ENCODE results near the gene MRAS. TPM values are rescaled to one million over a fixed set of nuclear protein-coding genes. Genes with fewer than 3 reads are reported as not detected.
"Not testable (repeated sequence)": the region's sequence is repeated elsewhere in the genome, so short reads cannot be mapped to it uniquely, and the experiment has no call there.

The MRAS gene
- polyA plus RNA-seq, 4 donors = 0.45 to 10.1 (median 3.6) TPM

DNA sequence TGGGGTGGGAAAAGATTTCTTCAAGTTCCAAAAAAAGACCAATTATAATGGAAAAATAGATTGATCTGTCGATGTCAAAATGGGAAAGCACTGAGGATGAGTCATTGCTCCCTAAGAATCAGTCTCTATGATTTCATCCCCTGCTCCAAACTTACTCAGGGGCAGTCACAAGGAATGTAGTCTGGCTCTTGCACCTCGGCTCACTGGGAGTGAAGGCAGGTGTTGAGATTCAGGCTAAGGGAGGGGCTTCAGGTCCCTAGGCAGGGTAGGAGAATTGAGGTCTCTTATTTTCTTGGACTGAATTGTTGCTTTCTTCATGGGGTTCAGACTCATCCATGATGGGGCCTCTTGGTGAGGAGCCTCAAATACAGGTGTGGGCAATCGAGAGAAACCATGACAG, 100.3 kb downstream of the MRAS start:
- peaks cover 0 to 3% (median 0%) of the 10 kb centered on the region in 3 donors for H3K36me3 ChIP-seq (ENCODE audit: control insufficient read depth in 3 of 3, insufficient read depth in 2 of 3, low read depth in 1 of 3, low read length in 3 of 3)
- 75 to 85% (median 77%) methylated on average over 3 of the region's 3 CpGs for WGBS, 3 donors
- no peak for FAIRE-seq

DNA sequence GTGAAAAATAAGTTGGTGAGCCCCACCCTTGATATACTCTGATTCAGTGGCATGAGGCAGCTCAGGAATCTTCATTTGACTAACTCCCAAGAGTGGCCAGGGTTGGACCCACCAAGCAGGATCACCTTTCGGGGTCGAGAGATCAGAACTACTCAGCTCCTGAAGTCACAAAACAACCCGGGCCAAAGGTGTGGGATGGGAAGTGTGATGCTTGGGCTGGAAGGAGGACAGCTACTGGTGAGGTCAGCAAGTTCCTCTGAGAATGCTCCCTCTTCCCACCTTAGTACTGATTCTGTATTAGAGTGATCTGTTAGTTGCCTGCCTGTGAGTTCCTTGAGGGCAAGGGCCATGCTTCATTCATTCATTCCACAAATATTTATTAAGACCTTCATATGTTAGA, 101.1 kb downstream of the MRAS start:
- no peaks in the 10 kb centered on the region for H3K9me3 ChIP-seq (ENCODE audit: control insufficient read depth in 2 of 2, insufficient read depth in 1 of 2, low read depth in 1 of 2, low read length in 1 of 2)
- peaks cover 0 to 3% (median 0%) of the 10 kb centered on the region in 3 donors for H3K36me3 ChIP-seq (ENCODE audit: control insufficient read depth in 3 of 3, insufficient read depth in 2 of 3, low read depth in 1 of 3, low read length in 3 of 3)
- no peak overlapping the region for H3K4me3 ChIP-seq (ENCODE audit: low read depth in 1 of 3, low read length in 3 of 3)
- WGBS, 3 donors = 80 to 88% (median 87%) methylated on average over 3 of the region's 3 CpGs
- DNase-seq (no peak), FAIRE-seq (no peak)
- H3K27me3 ChIP-seq (ENCODE audit: control insufficient read depth in 3 of 3, insufficient read depth in 3 of 3, low read length in 3 of 3) = no peaks in the 10 kb centered on the region
- H3K27ac ChIP-seq (ENCODE audit: low read depth in 1 of 3, low read length in 2 of 3) = no peak overlapping the region
- no peaks in the 10 kb centered on the region for H3K4me1 ChIP-seq (ENCODE audit: control insufficient read depth in 3 of 3, insufficient read depth in 2 of 3, low read depth in 1 of 3, low read length in 2 of 3)

More for the DNA sequence above, 100.3 kb downstream of the MRAS start:
- Histone ChIP-seq H3K4me1 (ENCODE audit: control insufficient read depth in 3 of 3, insufficient read depth in 2 of 3, low read depth in 1 of 3, low read length in 2 of 3) (peaks cover 0 to 2% (median 0%) of the 10 kb centered on the region in 3 donors), H3K9me3 (ENCODE audit: control insufficient read depth in 2 of 2, insufficient read depth in 1 of 2, low read depth in 1 of 2, low read length in 1 of 2) (no peaks in the 10 kb centered on the region), H3K4me3 (ENCODE audit: low read depth in 1 of 3, low read length in 3 of 3) (no peak overlapping the region), H3K27ac (ENCODE audit: low read depth in 1 of 3, low read length in 2 of 3) (no peak overlapping the region), H3K27me3 (ENCODE audit: control insufficient read depth in 3 of 3, insufficient read depth in 3 of 3, low read length in 3 of 3) (no peaks in the 10 kb centered on the region)
- DNase-seq = no peak

DNA sequence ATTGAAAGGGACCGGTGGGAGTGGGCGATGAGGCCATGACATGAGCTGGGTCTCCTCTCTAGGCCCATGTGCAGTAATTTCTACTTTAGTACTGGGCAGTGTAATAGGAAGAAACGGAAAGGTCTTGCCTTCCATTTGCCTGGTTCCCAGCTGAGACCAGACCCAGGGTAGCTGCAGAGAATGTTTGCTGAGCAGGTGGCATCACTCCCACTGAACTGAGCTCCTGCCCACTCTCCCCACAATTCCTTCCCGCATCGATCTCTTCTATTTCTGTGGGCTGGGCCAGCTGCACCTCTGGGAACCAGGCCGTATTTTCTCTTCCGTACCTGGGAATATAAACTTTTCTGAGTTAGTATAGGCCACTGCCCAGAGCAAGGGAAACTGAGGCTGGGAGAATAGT, 101.8 kb downstream of the MRAS start:
- no peak for DNase-seq
- Histone ChIP-seq H3K27ac (ENCODE audit: low read depth in 1 of 3, low read length in 2 of 3) (no peak overlapping the region), H3K4me1 (ENCODE audit: control insufficient read depth in 3 of 3, insufficient read depth in 2 of 3, low read depth in 1 of 3, low read length in 2 of 3) (no peaks in the 10 kb centered on the region)

DNA sequence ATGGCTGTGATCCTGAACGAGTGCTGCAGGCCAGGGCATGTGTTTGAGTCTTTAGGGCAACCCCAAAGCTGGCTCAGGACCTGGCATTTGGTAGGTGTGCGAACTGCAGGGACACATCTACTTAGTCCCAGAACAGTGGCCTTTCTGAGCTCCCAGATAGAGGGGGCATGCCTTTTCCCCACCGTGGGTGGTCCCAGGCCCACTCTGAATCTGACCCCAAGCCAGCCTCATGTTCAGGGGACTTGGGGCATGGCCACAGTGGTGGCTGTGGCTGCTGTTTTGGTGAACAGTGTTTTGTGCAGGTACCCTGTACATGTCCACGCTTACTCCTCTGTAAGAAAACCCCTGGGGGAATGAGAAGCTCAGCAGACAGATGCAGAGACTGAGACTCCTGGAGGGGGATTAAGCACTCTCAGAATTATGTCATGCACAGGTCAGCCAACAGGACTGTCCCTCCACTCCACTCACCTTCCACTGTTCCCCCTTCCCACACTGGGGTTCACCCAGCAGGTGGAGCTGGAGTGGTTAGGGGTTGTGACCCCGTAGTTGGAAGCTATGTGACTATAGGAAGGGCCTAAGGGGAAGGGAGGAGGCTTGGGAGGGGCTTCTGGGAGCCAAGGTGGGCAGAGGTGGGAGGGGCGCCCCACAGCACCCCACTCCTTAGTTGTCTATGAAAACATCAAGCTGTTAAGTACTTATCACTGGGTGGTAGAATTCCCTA, 102.5 kb downstream of the MRAS start:
- Histone ChIP-seq H3K27me3 (ENCODE audit: control insufficient read depth in 3 of 3, insufficient read depth in 3 of 3, low read length in 3 of 3) (no peaks in the 10 kb centered on the region), H3K4me3 (ENCODE audit: low read depth in 1 of 3, low read length in 3 of 3) (no peak overlapping the region), H3K36me3 (ENCODE audit: control insufficient read depth in 3 of 3, insufficient read depth in 2 of 3, low read depth in 1 of 3, low read length in 3 of 3) (no peaks in the 10 kb centered on the region), H3K27ac (ENCODE audit: low read depth in 1 of 3, low read length in 2 of 3) (no peak overlapping the region), H3K9me3 (ENCODE audit: control insufficient read depth in 2 of 2, insufficient read depth in 1 of 2, low read depth in 1 of 2, low read length in 1 of 2) (no peaks in the 10 kb centered on the region), H3K4me1 (ENCODE audit: control insufficient read depth in 3 of 3, insufficient read depth in 2 of 3, low read depth in 1 of 3, low read length in 2 of 3) (no peaks in the 10 kb centered on the region)
- FAIRE-seq (no peak), DNase-seq (no peak)
- 72 to 84% (median 76%) methylated on average over 6 of the region's 6 CpGs for WGBS, 3 donors

More for the DNA sequence above, 101.8 kb downstream of the MRAS start:
- Histone ChIP-seq H3K27me3 (ENCODE audit: control insufficient read depth in 3 of 3, insufficient read depth in 3 of 3, low read length in 3 of 3) (no peaks in the 10 kb centered on the region), H3K4me3 (ENCODE audit: low read depth in 1 of 3, low read length in 3 of 3) (no peak overlapping the region), H3K9me3 (ENCODE audit: control insufficient read depth in 2 of 2, insufficient read depth in 1 of 2, low read depth in 1 of 2, low read length in 1 of 2) (no peaks in the 10 kb centered on the region), H3K36me3 (ENCODE audit: control insufficient read depth in 3 of 3, insufficient read depth in 2 of 3, low read depth in 1 of 3, low read length in 3 of 3) (no peaks in the 10 kb centered on the region)
- no peak for FAIRE-seq
- WGBS, 3 donors = 85 to 94% (median 94%) methylated on average over 7 of the region's 7 CpGs

DNA sequence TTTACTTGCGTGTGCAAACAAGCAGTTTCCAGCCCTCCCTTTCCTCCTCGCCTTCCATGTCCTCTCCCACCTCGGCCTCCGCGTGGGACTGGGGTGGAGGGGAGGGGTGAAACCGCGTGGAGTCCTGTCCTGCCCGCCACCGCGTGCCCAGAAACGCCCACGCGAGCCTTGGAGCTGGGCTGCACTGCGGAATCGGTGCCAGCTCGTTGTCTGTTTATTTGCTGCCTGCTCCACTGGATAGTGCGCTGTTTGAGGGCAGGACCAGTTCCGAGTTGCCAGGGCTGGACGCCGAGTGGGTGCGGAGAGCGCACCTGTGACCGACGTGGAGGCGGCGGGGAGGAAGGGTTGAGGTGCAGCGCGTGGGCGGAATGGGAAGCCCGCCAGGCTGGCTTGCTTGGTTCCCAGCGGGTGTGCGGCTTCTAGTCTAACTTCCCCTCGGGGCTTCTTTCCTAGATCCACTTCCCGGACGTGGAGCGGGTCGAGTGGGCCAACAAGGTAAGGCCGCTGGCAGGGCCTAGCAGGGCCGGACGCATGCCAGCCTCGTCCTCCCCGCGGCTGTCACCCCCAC, 103.3 kb downstream of the MRAS start:
- WGBS, 3 donors = 87 to 93% (median 91%) methylated on average over 41 to 43 of the region's 43 CpGs
- FAIRE-seq (no peak), DNase-seq (no peak)
- Histone ChIP-seq H3K27me3 (ENCODE audit: control insufficient read depth in 3 of 3, insufficient read depth in 3 of 3, low read length in 3 of 3) (no peaks in the 10 kb centered on the region), H3K9me3 (ENCODE audit: control insufficient read depth in 2 of 2, insufficient read depth in 1 of 2, low read depth in 1 of 2, low read length in 1 of 2) (no peaks in the 10 kb centered on the region), H3K4me1 (ENCODE audit: control insufficient read depth in 3 of 3, insufficient read depth in 2 of 3, low read depth in 1 of 3, low read length in 2 of 3) (no peaks in the 10 kb centered on the region), H3K4me3 (ENCODE audit: low read depth in 1 of 3, low read length in 3 of 3) (no peak overlapping the region), H3K36me3 (ENCODE audit: control insufficient read depth in 3 of 3, insufficient read depth in 2 of 3, low read depth in 1 of 3, low read length in 3 of 3) (no peaks in the 10 kb centered on the region), H3K27ac (ENCODE audit: low read depth in 1 of 3, low read length in 2 of 3) (no peak overlapping the region)

DNA sequence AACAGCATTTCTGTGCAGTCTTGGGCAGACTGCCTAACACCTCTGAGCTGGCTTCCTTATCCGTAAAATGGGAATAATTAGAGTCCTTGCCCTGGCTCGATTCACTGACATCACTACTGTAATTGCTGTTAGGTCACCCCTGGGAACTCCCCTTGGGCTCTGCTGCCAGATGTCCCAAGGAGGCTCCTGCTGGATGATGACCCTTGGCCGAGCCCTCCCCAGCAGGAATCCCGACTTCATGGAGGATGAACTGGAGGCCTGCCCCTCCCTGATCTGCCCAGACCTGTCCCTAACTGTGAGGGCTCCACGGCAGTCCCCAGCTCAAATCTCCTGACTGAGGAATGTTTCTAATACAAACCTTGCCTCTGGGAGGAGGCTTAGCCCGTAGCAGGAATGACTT, 104.1 kb downstream of the MRAS start:
- 23 to 54% (median 42%) methylated on average over 6 of the region's 6 CpGs for WGBS, 3 donors
- no peak for DNase-seq
- Histone ChIP-seq H3K36me3 (ENCODE audit: control insufficient read depth in 3 of 3, insufficient read depth in 2 of 3, low read depth in 1 of 3, low read length in 3 of 3) (peaks cover 0 to under 1% (median 0%) of the 10 kb centered on the region in 3 donors), H3K27ac (ENCODE audit: low read depth in 1 of 3, low read length in 2 of 3) (no peak overlapping the region), H3K4me1 (ENCODE audit: control insufficient read depth in 3 of 3, insufficient read depth in 2 of 3, low read depth in 1 of 3, low read length in 2 of 3) (no peaks in the 10 kb centered on the region), H3K4me3 (ENCODE audit: low read depth in 1 of 3, low read length in 3 of 3) (no peak overlapping the region), H3K27me3 (ENCODE audit: control insufficient read depth in 3 of 3, insufficient read depth in 3 of 3, low read length in 3 of 3) (no peaks in the 10 kb centered on the region), H3K9me3 (ENCODE audit: control insufficient read depth in 2 of 2, insufficient read depth in 1 of 2, low read depth in 1 of 2, low read length in 1 of 2) (peaks cover 0 to 6% of the 10 kb centered on the region in 2 donors)
- no peak for FAIRE-seq

DNA sequence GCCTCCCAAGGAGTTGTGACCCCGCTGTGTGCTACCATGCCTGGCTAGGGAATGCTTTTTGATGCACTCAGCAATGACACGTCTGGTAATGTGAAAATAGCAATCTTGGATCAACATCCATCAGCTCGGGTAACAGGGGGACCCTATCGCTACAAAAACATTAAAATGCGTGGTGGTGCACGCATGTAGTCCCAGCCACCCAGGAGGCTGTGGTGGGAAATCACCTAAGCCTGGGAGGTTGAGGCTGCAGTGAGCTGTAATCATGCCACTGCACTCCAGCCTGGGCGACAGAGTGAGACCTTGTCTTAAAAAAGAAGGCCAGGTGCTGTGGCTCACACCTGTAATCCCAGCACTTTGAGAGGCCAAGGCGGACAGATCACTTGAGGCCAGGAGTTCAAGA, 105.6 kb downstream of the MRAS start:
- WGBS, 3 donors = 83 to 91% (median 87%) methylated on average over 8 of the region's 8 CpGs
- H3K4me1 ChIP-seq (ENCODE audit: control insufficient read depth in 3 of 3, insufficient read depth in 2 of 3, low read depth in 1 of 3, low read length in 2 of 3); FAIRE-seq; H3K9me3 ChIP-seq (ENCODE audit: control insufficient read depth in 2 of 2, insufficient read depth in 1 of 2, low read depth in 1 of 2, low read length in 1 of 2); H3K27me3 ChIP-seq (ENCODE audit: control insufficient read depth in 3 of 3, insufficient read depth in 3 of 3, low read length in 3 of 3); H3K4me3 ChIP-seq (ENCODE audit: low read depth in 1 of 3, low read length in 3 of 3); H3K27ac ChIP-seq (ENCODE audit: low read depth in 1 of 3, low read length in 2 of 3); H3K36me3 ChIP-seq (ENCODE audit: control insufficient read depth in 3 of 3, insufficient read depth in 2 of 3, low read depth in 1 of 3, low read length in 3 of 3); DNase-seq: not testable (repeated sequence)

Measured in small intestine (tissue), 7 donors.